ENCODE data around the gene ALDH3B2.
"Not testable (repeated sequence)": the region's sequence is repeated elsewhere in the genome, so short reads cannot be mapped to it uniquely, and the experiment has no call there.

Gene ALDH3B2

DNA sequence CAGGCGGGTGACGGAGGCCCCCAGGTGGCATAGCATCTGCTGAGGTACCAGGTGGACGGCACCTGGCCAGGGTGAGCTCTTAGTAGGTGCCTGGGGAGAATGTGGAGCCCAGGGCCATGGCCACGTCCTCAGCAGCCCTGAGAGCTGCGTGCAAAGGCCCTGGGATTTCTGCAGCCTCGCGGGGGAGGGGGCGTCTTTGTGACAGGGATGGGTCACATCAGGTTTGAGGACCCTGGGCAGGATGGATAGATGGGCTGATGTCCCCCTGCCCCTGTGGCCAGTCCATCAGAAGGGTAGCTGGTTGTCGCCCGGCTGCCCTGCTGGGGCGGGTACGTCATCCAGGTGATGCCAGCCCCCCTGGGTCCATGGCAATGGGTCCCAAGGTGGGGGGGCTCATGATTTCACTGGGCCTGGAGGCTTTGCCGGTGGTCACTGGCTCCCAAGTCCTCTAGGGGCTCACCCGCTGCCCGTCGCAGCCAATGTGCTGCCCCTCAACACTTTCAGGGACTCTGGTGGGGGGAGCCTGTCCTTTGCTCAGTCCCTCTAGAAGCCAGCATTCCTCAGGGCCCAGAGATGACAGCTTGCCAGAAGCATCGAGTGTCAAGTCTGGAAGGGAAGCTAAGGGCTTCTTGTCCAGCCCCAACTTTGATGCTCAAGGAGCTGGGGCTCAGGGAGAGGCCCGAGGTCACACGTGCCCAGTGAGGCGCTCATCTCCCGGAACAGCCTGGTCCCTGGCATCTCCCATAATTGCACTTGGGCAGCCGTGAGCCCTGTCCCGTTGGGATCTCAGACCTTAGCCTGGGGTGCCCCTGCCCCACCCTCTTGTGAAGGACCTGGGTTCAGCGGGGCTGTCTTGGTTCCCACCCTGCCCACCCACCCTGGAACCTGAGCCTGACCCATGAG lies 35.6 kb downstream of the ALDH3B2 start:
- H3K9ac ChIP-seq (ENCODE audit: low read length) = no peak overlapping the region
- peaks cover 46% of the 10 kb centered on the region for H3K27me3 ChIP-seq (replicated peaks; ENCODE audit: control insufficient read depth, insufficient read depth, low read length)
- no peaks in the 10 kb centered on the region for H3K4me1 ChIP-seq (ENCODE audit: control insufficient read depth, insufficient read depth, low read length)
- H3K9me3 ChIP-seq (ENCODE audit: control insufficient read depth, low read length) = no peaks in the 10 kb centered on the region
- DNase-seq (ENCODE audit: low read depth) = no peak
- no peaks in the 10 kb centered on the region for H3K36me3 ChIP-seq (ENCODE audit: control insufficient read depth, insufficient read depth, low read length, severe bottlenecking)
- no peak overlapping the region for H3K4me3 ChIP-seq (ENCODE audit: low read length)

DNA sequence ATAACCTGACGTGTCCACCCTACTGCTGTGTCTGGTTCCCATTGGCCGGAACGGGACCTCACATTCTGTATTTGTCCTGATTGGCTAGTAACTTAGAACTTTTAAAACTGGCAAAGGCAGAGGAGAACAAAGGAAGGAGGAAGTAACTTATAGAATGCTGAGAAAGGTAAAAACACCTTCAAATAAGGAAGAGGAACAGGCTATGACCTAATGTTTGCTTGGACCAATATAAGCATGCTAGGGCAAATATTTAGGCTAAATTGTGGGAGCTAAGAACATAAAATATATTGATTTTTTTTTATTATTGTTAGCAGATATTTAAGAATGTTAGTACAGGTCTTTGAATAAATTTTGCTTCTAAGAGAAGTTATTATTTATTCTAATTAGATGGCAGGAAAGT lies 37.0 kb downstream of the ALDH3B2 start:
- not testable (repeated sequence) for DNase-seq (ENCODE audit: low read depth); H3K4me3 ChIP-seq (ENCODE audit: low read length); H3K9ac ChIP-seq (ENCODE audit: low read length); H3K4me1 ChIP-seq (ENCODE audit: control insufficient read depth, insufficient read depth, low read length); H3K36me3 ChIP-seq (ENCODE audit: control insufficient read depth, insufficient read depth, low read length, severe bottlenecking); H3K9me3 ChIP-seq (ENCODE audit: control insufficient read depth, low read length)
- peaks cover 43% of the 10 kb centered on the region for H3K27me3 ChIP-seq (replicated peaks; ENCODE audit: control insufficient read depth, insufficient read depth, low read length)

DNA sequence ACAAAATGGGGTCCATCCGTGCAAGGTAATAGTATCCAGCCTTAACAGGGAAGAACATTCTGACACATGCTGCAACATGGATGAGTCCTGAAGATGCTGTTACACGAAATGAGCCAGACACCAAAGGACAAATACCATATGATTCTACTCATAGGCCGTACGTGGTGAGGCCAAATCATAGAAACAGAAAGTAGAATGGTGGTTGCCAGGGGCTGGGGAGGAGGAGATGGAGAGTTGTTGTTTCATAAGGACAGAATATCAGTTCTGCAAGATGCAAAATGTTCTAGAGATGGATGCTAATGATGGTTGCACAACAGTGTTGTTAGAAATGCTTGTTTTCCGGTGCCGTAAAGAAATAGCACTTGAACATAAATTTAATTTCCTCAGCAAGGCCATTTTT lies 37.5 kb downstream of the ALDH3B2 start:
- H3K4me1 ChIP-seq (ENCODE audit: control insufficient read depth, insufficient read depth, low read length) = no peaks in the 10 kb centered on the region
- no peaks in the 10 kb centered on the region for H3K9me3 ChIP-seq (ENCODE audit: control insufficient read depth, low read length)
- no peak overlapping the region for H3K4me3 ChIP-seq (ENCODE audit: low read length)
- DNase-seq (ENCODE audit: low read depth) = no peak
- H3K27me3 ChIP-seq (replicated peaks; ENCODE audit: control insufficient read depth, insufficient read depth, low read length) = peaks cover 38% of the 10 kb centered on the region
- no peak overlapping the region for H3K9ac ChIP-seq (ENCODE audit: low read length)
- H3K36me3 ChIP-seq (ENCODE audit: control insufficient read depth, insufficient read depth, low read length, severe bottlenecking) = no peaks in the 10 kb centered on the region

DNA sequence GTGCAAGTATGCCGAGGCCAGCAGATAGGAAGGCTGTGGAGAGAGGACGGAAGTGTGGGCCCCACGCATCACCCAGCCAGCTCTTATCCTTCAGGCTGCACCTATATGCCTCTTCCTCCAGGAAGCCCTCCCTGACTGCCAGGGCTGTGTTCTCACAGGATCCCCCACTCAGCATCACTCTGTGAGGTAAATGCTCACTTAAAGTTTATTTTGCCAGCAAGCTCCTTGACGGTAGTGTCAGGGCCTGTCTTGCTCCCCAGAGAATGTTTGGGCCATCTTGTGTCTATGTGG lies 39.2 kb downstream of the ALDH3B2 start:
- Histone ChIP-seq H3K9me3 (ENCODE audit: control insufficient read depth, low read length) (no peaks in the 10 kb centered on the region), H3K27me3 (replicated peaks; ENCODE audit: control insufficient read depth, insufficient read depth, low read length) (peaks cover 23% of the 10 kb centered on the region), H3K36me3 (ENCODE audit: control insufficient read depth, insufficient read depth, low read length, severe bottlenecking) (no peaks in the 10 kb centered on the region), H3K4me3 (ENCODE audit: low read length) (no peak overlapping the region), H3K4me1 (ENCODE audit: control insufficient read depth, insufficient read depth, low read length) (peaks cover 6% of the 10 kb centered on the region), H3K9ac (ENCODE audit: low read length) (no peak overlapping the region)
- DNase-seq (ENCODE audit: low read depth) = no peak

DNA sequence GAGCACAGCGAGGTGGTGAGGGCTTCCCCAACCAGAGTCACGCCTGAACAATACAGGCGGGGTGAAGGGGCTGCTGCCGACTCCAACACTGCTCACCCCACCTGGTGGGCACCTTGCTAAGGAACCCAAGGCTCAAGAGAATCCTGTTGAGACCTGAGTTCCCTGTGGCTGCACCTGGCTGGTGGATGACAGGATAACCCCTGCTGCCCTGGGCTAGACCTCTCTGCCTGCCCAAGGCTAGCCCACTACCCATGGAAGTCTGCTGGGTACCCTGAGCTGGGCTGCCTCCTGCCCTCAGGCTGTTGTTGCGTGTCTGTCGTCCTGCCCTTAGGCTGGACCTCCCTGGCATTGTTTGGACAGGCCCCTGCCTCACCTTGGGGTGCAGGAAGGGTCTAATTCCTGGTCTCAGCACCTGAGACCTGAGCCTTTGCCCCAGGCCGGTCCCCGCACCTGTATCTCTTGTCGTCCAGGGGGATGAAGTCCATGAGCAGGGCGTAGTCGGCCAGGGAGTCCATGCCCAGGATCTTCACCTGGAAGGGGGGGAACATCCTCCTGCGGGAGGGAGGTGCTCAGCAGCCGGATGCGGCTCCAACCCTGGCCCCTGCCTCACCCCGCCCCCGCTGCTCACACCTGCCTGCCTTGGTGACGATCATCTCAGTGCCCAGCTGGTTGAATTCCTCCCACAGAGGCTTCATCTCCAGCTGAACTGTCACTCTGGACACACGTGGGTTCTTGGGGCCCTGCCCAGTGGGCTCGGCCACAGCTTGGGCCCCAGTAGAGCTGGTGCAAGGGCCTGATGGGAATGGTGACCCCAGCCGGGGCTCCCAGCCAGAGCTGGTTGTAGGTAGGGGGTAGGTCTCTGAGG lies 39.8 kb downstream of the ALDH3B2 start:
- Histone ChIP-seq H3K4me3 (ENCODE audit: low read length) (no peak overlapping the region), H3K36me3 (ENCODE audit: control insufficient read depth, insufficient read depth, low read length, severe bottlenecking) (no peaks in the 10 kb centered on the region), H3K27me3 (replicated peaks; ENCODE audit: control insufficient read depth, insufficient read depth, low read length) (peaks cover 20% of the 10 kb centered on the region), H3K9me3 (ENCODE audit: control insufficient read depth, low read length) (no peaks in the 10 kb centered on the region), H3K4me1 (ENCODE audit: control insufficient read depth, insufficient read depth, low read length) (peaks cover 6% of the 10 kb centered on the region), H3K9ac (ENCODE audit: low read length) (no peak overlapping the region)
- no peak for DNase-seq (ENCODE audit: low read depth)

DNA sequence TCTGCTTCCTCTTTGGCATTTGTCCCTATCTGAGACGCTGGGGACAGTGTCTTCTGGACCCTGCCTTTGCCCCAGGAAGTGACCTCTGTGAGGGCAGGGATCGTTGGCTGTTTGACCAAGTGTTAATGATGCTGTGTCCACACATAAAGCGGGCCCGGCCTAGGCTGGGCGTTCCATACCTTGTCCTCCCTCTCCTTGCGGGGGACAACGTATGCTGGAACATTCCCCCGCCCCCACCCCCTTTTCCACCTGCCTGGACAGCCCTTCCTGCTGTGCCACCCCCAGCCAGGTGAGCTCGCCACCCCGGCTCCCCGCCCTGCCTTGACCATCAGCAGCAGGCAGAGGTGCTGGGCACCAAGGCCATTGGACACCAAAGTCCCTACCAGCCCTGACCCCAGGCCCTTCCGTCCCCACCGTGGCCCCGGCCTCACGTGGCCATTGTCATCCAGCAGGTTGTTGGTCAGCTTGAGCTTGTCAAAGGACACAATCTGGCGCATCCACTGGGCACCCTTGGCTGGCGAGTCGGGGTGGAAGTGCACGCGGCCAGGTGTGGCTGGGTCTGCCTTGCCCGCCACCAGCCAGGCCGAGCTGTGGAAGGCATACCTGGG lies 40.6 kb downstream of the ALDH3B2 start:
- peaks cover 9% of the 10 kb centered on the region for H3K4me1 ChIP-seq (ENCODE audit: control insufficient read depth, insufficient read depth, low read length)
- no peaks in the 10 kb centered on the region for H3K36me3 ChIP-seq (ENCODE audit: control insufficient read depth, insufficient read depth, low read length, severe bottlenecking)
- DNase-seq (ENCODE audit: low read depth) = no peak

DNA sequence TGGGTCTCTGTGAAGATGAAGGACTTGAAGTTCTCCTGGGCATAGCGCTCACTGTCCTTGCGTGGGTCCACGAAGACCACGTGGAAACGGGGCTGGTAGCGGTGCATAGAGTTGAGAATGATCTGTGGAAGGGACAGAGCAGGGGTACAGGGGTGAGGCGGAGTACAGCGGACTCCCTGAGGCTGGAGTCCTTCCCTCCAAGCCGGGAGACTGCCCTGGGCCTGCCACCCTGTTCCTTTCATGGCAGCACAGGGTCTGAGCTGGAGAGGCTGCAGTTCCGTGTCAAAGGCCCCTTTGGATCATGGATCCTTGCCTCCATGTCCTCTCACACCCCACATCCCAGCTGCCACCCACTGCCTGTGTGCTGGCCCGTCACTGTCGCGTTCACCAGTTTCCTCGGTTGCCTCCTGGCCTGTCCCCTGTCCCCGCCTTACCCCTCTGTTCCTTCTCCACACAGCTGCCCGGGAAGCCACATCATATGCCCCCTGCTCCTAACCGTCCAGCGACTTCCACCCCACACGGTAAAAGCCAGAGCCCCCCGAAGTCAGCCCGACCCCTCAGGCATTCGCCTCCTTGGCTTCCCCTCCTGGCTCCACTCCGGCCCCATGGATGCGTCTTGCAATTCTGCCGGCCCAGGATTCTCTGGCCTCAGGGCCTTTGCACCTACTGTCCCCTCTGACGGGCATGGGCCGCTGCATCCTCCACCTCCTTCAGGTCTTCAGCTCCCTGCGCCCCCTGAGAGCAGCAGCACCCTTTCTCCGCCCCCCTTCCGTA lies 41.3 kb downstream of the ALDH3B2 start:
- no peak overlapping the region for H3K9ac ChIP-seq (ENCODE audit: low read length)
- H3K4me3 ChIP-seq (ENCODE audit: low read length) = no peak overlapping the region
- H3K9me3 ChIP-seq (ENCODE audit: control insufficient read depth, low read length) = no peaks in the 10 kb centered on the region
- no peak for DNase-seq (ENCODE audit: low read depth)
- peaks cover 15% of the 10 kb centered on the region for H3K27me3 ChIP-seq (replicated peaks; ENCODE audit: control insufficient read depth, insufficient read depth, low read length)
- no peaks in the 10 kb centered on the region for H3K36me3 ChIP-seq (ENCODE audit: control insufficient read depth, insufficient read depth, low read length, severe bottlenecking)
- peaks cover 9% of the 10 kb centered on the region for H3K4me1 ChIP-seq (ENCODE audit: control insufficient read depth, insufficient read depth, low read length)

More for the DNA sequence above, 40.6 kb downstream of the ALDH3B2 start:
- Histone ChIP-seq H3K9ac (ENCODE audit: low read length) (no peak overlapping the region), H3K27me3 (replicated peaks; ENCODE audit: control insufficient read depth, insufficient read depth, low read length) (peaks cover 15% of the 10 kb centered on the region), H3K4me3 (ENCODE audit: low read length) (no peak overlapping the region), H3K9me3 (ENCODE audit: control insufficient read depth, low read length) (no peaks in the 10 kb centered on the region)

DNA sequence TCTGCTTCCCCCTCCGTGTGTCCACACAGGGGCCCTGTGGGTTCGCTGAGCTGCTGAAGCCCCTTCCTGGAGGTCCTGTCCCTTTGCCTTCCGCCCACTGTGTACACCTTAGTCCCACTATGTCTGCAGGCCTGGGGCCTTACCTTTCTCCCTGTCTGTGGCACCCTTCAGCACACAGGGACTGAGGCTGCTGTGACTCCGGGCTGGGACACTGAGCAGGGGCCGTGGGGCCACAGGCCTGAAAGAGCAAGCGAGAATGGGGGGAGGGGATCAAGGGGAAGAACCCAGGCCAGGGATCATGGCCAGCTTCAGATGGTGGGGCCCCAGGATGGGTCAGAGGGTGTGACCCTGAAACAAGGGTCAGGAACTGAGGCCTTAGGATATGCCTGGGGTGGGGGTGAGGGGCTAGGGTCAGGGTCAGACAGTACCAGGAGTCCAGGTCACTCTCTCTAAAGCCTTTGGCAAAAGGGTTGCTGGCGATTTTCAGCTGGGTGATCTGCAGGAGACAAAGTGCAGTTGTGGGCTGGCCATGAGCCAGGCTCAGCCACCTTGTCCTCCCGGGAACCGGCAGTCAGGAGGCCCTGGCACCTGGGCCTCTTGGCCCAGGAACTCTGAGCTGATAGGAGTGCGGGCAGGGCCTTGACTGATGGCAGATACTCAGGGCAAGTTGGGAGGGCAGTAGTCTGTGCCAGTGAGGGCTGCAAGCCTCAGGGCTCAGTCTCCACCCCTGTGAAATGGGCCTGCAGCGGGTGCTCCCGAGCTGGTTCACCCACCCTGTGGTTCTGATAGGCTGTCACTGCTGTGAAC lies 42.0 kb downstream of the ALDH3B2 start:
- DNase-seq (ENCODE audit: low read depth) = no peak
- H3K4me1 ChIP-seq (ENCODE audit: control insufficient read depth, insufficient read depth, low read length) = peaks cover 9% of the 10 kb centered on the region

DNA sequence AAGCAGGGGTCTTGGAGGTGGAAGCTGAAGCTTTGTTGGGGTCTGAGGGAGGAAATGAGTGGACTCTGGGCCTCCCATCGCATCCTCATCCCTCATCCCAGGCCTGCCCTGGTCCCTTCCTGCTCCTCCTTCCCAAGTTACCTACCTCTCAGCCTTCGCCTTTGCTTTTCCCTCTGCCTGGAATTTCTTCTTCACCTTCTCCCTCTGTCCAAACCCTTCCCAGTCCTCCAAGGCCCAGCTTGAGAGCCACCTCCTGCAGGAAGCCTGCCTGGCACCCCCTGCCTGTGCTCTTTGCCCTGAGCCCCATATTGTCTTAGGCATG lies 42.6 kb downstream of the ALDH3B2 start:
- no peak overlapping the region for H3K4me3 ChIP-seq (ENCODE audit: low read length)
- no peak overlapping the region for H3K9ac ChIP-seq (ENCODE audit: low read length)
- peaks cover 15% of the 10 kb centered on the region for H3K27me3 ChIP-seq (replicated peaks; ENCODE audit: control insufficient read depth, insufficient read depth, low read length)
- H3K4me1 ChIP-seq (ENCODE audit: control insufficient read depth, insufficient read depth, low read length) = peaks cover 9% of the 10 kb centered on the region
- H3K9me3 ChIP-seq (ENCODE audit: control insufficient read depth, low read length) = no peaks in the 10 kb centered on the region
- no peak for DNase-seq (ENCODE audit: low read depth)
- H3K36me3 ChIP-seq (ENCODE audit: control insufficient read depth, insufficient read depth, low read length, severe bottlenecking) = no peaks in the 10 kb centered on the region

More for the DNA sequence above, 42.0 kb downstream of the ALDH3B2 start:
- H3K9ac ChIP-seq (ENCODE audit: low read length) = no peak overlapping the region
- peaks cover 15% of the 10 kb centered on the region for H3K27me3 ChIP-seq (replicated peaks; ENCODE audit: control insufficient read depth, insufficient read depth, low read length)
- no peaks in the 10 kb centered on the region for H3K9me3 ChIP-seq (ENCODE audit: control insufficient read depth, low read length)
- H3K4me3 ChIP-seq (ENCODE audit: low read length) = no peak overlapping the region
- no peaks in the 10 kb centered on the region for H3K36me3 ChIP-seq (ENCODE audit: control insufficient read depth, insufficient read depth, low read length, severe bottlenecking)

DNA sequence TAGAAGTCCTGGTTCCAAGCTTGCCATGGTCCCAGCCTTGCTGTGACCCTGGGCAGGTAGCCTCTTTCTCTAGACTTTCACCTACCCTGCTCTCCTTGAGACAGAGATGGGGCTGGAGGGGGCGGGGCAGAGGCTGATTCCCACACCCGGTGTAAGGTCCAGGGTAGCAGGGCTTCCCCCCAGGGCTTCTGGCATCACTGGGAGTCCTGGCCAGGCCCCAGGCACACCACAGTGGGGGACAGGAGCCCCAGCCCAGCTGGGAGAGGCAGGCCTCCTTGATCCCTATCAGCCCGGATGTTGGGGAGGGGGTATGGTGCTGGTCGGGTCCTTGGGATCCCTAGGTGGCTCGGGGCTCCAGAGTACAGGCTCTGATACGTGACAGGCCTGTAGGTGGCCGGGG lies 43.0 kb downstream of the ALDH3B2 start:
- peak overlapping the region; percentile 85 for H3K9ac ChIP-seq (ENCODE audit: low read length)
- DNase-seq (ENCODE audit: low read depth) = no peak
- no peak overlapping the region for H3K4me3 ChIP-seq (ENCODE audit: low read length)
- no peaks in the 10 kb centered on the region for H3K9me3 ChIP-seq (ENCODE audit: control insufficient read depth, low read length)
- no peaks in the 10 kb centered on the region for H3K36me3 ChIP-seq (ENCODE audit: control insufficient read depth, insufficient read depth, low read length, severe bottlenecking)
- peaks cover 15% of the 10 kb centered on the region for H3K27me3 ChIP-seq (replicated peaks; ENCODE audit: control insufficient read depth, insufficient read depth, low read length)
- H3K4me1 ChIP-seq (ENCODE audit: control insufficient read depth, insufficient read depth, low read length) = peaks cover 9% of the 10 kb centered on the region

Data from adipocyte (in vitro differentiated cells).